Measurements from ENCODE around the gene PRKD1. TPM values are rescaled to one million over a fixed set of nuclear protein-coding genes. Genes with fewer than 3 reads are reported as not detected.
A peak's percentile ranks its signal among the peaks of the same experiment; 100 is the strongest.

The PRKD1 gene
- total RNA-seq, 1 experiment from 2014 or later, result not detected

- H2AFZ ChIP-seq (ENCODE audit: low read length), result no peak overlapping the region
- H3K36me3 ChIP-seq (ENCODE audit: insufficient read depth, low read length), result no peaks in the 10 kb centered on the region
- peaks cover 34% of the 10 kb centered on the region for H3K9me3 ChIP-seq (ENCODE audit: low read length)
- H3K4me1 ChIP-seq (ENCODE audit: low read length), result no peaks in the 10 kb centered on the region
- no peak overlapping the region; the same call in 1 of the 2 replicates for H3K4me3 ChIP-seq (ENCODE audit: low read length)
- H3K27ac ChIP-seq (ENCODE audit: low read length), result no peak overlapping the region
- H3K79me2 ChIP-seq (ENCODE audit: low read length), result no peaks in the 10 kb centered on the region
- no peak overlapping the region for H3K4me2 ChIP-seq (ENCODE audit: low read depth, low read length, poor library complexity, severe bottlenecking)
- no peak for DNase-seq
- no peaks in the 10 kb centered on the region for H4K20me1 ChIP-seq (ENCODE audit: insufficient read depth, low read depth, low read length)
- no peaks in the 10 kb centered on the region for H3K9me2 ChIP-seq (replicated peaks; ENCODE audit: insufficient read depth, low read length)
- no peak overlapping the region for H3K9ac ChIP-seq (ENCODE audit: low read length)
- H3K27me3 ChIP-seq (ENCODE audit: low read length), result no peaks in the 10 kb centered on the region
These were observed 346.9 kb downstream of the PRKD1 start for GRCh38 chr14:29580763-29581162.

GRCh38 chr14:29579838-29580237 is 347.8 kb downstream of the PRKD1 start:
- Histone ChIP-seq H4K20me1 (ENCODE audit: insufficient read depth, low read depth, low read length) (no peaks in the 10 kb centered on the region), H3K27ac (ENCODE audit: low read length) (no peak overlapping the region), H3K9me2 (replicated peaks; ENCODE audit: insufficient read depth, low read length) (no peaks in the 10 kb centered on the region), H3K9me3 (ENCODE audit: low read length) (peaks cover 41% of the 10 kb centered on the region), H2AFZ (ENCODE audit: low read length) (no peak overlapping the region), H3K9ac (ENCODE audit: low read length) (no peak overlapping the region), H3K4me1 (ENCODE audit: low read length) (no peaks in the 10 kb centered on the region), H3K27me3 (ENCODE audit: low read length) (no peaks in the 10 kb centered on the region), H3K79me2 (ENCODE audit: low read length) (no peaks in the 10 kb centered on the region), H3K4me2 (ENCODE audit: low read depth, low read length, poor library complexity, severe bottlenecking) (no peak overlapping the region), H3K36me3 (ENCODE audit: insufficient read depth, low read length) (no peaks in the 10 kb centered on the region), H3K4me3 (ENCODE audit: low read length) (no peak overlapping the region)
- no peak for DNase-seq

GRCh38 chr14:29576927-29577326 is 350.7 kb downstream of the PRKD1 start:
- Histone ChIP-seq H3K79me2 (ENCODE audit: low read length) (no peaks in the 10 kb centered on the region), H3K9ac (ENCODE audit: low read length) (no peak overlapping the region), H4K20me1 (ENCODE audit: insufficient read depth, low read depth, low read length) (no peaks in the 10 kb centered on the region), H3K4me1 (ENCODE audit: low read length) (no peaks in the 10 kb centered on the region), H3K36me3 (ENCODE audit: insufficient read depth, low read length) (no peaks in the 10 kb centered on the region), H3K4me3 (ENCODE audit: low read length) (no peak overlapping the region), H2AFZ (ENCODE audit: low read length) (no peak overlapping the region), H3K9me2 (replicated peaks; ENCODE audit: insufficient read depth, low read length) (no peaks in the 10 kb centered on the region), H3K27me3 (ENCODE audit: low read length) (no peaks in the 10 kb centered on the region), H3K9me3 (ENCODE audit: low read length) (peaks cover 62% of the 10 kb centered on the region), H3K27ac (ENCODE audit: low read length) (no peak overlapping the region), H3K4me2 (ENCODE audit: low read depth, low read length, poor library complexity, severe bottlenecking) (no peak overlapping the region)
- DNase-seq, result no peak

- Histone ChIP-seq H3K9me2 (replicated peaks; ENCODE audit: insufficient read depth, low read length) (no peaks in the 10 kb centered on the region), H3K4me1 (ENCODE audit: low read length) (no peaks in the 10 kb centered on the region), H3K9ac (ENCODE audit: low read length) (no peak overlapping the region), H3K27me3 (ENCODE audit: low read length) (no peaks in the 10 kb centered on the region), H3K4me3 (ENCODE audit: low read length) (no peak overlapping the region), H3K79me2 (ENCODE audit: low read length) (no peaks in the 10 kb centered on the region), H3K9me3 (ENCODE audit: low read length) (peaks cover 77% of the 10 kb centered on the region), H3K36me3 (ENCODE audit: insufficient read depth, low read length) (no peaks in the 10 kb centered on the region), H3K4me2 (ENCODE audit: low read depth, low read length, poor library complexity, severe bottlenecking) (no peak overlapping the region), H2AFZ (ENCODE audit: low read length) (no peak overlapping the region), H3K27ac (ENCODE audit: low read length) (no peak overlapping the region), H4K20me1 (ENCODE audit: insufficient read depth, low read depth, low read length) (no peaks in the 10 kb centered on the region)
- no peak for DNase-seq
These were observed 358.5 kb downstream of the PRKD1 start for GRCh38 chr14:29569194-29569593.

- no peaks in the 10 kb centered on the region for H3K79me2 ChIP-seq (ENCODE audit: low read length)
- no peak overlapping the region for H3K27ac ChIP-seq (ENCODE audit: low read length)
These were observed 361.5 kb downstream of the PRKD1 start for GRCh38 chr14:29566194-29566593.

GRCh38 chr14:29558516-29558915 is 369.1 kb downstream of the PRKD1 start:
- no peak overlapping the region for H3K4me2 ChIP-seq (ENCODE audit: low read depth, low read length, poor library complexity, severe bottlenecking)
- no peaks in the 10 kb centered on the region for H3K79me2 ChIP-seq (ENCODE audit: low read length)
- no peak overlapping the region; the same call in 1 of the 2 replicates for H3K4me3 ChIP-seq (ENCODE audit: low read length)
- no peaks in the 10 kb centered on the region for H3K4me1 ChIP-seq (ENCODE audit: low read length)
- no peaks in the 10 kb centered on the region for H4K20me1 ChIP-seq (ENCODE audit: insufficient read depth, low read depth, low read length)
- H3K9me3 ChIP-seq (ENCODE audit: low read length), result peaks cover 52% of the 10 kb centered on the region
- no peak overlapping the region for H2AFZ ChIP-seq (ENCODE audit: low read length)
- no peaks in the 10 kb centered on the region; the same call in 1 of the 2 replicates for H3K27me3 ChIP-seq (ENCODE audit: low read length)
- no peaks in the 10 kb centered on the region for H3K9me2 ChIP-seq (replicated peaks; ENCODE audit: insufficient read depth, low read length)
- no peak for DNase-seq
- no peaks in the 10 kb centered on the region for H3K36me3 ChIP-seq (ENCODE audit: insufficient read depth, low read length)
- H3K9ac ChIP-seq (ENCODE audit: low read length), result no peak overlapping the region
- no peak overlapping the region for H3K27ac ChIP-seq (ENCODE audit: low read length)

More at GRCh38 chr14:29566194-29566593, 361.5 kb downstream of the PRKD1 start:
- H3K4me1 ChIP-seq (ENCODE audit: low read length), result no peaks in the 10 kb centered on the region
- no peaks in the 10 kb centered on the region; the same call in 1 of the 2 replicates for H3K27me3 ChIP-seq (ENCODE audit: low read length)
- H3K4me3 ChIP-seq (ENCODE audit: low read length), result no peak overlapping the region
- DNase-seq, result no peak
- H3K9ac ChIP-seq (ENCODE audit: low read length), result no peak overlapping the region
- H3K9me3 ChIP-seq (ENCODE audit: low read length), result peaks cover 76% of the 10 kb centered on the region
- no peaks in the 10 kb centered on the region for H4K20me1 ChIP-seq (ENCODE audit: insufficient read depth, low read depth, low read length)
- no peaks in the 10 kb centered on the region for H3K36me3 ChIP-seq (ENCODE audit: insufficient read depth, low read length)
- no peak overlapping the region for H3K4me2 ChIP-seq (ENCODE audit: low read depth, low read length, poor library complexity, severe bottlenecking)
- H2AFZ ChIP-seq (ENCODE audit: low read length), result no peak overlapping the region
- no peaks in the 10 kb centered on the region for H3K9me2 ChIP-seq (replicated peaks; ENCODE audit: insufficient read depth, low read length)

- Histone ChIP-seq H3K79me2 (ENCODE audit: low read length) (no peaks in the 10 kb centered on the region), H3K9me3 (ENCODE audit: low read length) (peaks cover 18% of the 10 kb centered on the region), H3K36me3 (ENCODE audit: insufficient read depth, low read length) (no peaks in the 10 kb centered on the region), H2AFZ (ENCODE audit: low read length) (no peak overlapping the region), H3K4me1 (ENCODE audit: low read length) (no peaks in the 10 kb centered on the region), H3K9ac (ENCODE audit: low read length) (no peak overlapping the region), H3K9me2 (replicated peaks; ENCODE audit: insufficient read depth, low read length) (no peaks in the 10 kb centered on the region), H3K4me2 (ENCODE audit: low read depth, low read length, poor library complexity, severe bottlenecking) (no peak overlapping the region), H3K27me3 (ENCODE audit: low read length) (no peaks in the 10 kb centered on the region), H3K27ac (ENCODE audit: low read length) (no peak overlapping the region), H3K4me3 (ENCODE audit: low read length) (no peak overlapping the region), H4K20me1 (ENCODE audit: insufficient read depth, low read depth, low read length) (no peaks in the 10 kb centered on the region)
- no peak for DNase-seq
These were observed 373.3 kb downstream of the PRKD1 start for GRCh38 chr14:29554335-29554734.

- no peak overlapping the region for H3K27ac ChIP-seq (ENCODE audit: low read length)
- no peak overlapping the region for H3K4me3 ChIP-seq (ENCODE audit: low read length)
- no peaks in the 10 kb centered on the region for H3K4me1 ChIP-seq (ENCODE audit: low read length)
- H3K4me2 ChIP-seq (ENCODE audit: low read depth, low read length, poor library complexity, severe bottlenecking), result no peak overlapping the region
- H3K79me2 ChIP-seq (ENCODE audit: low read length), result no peaks in the 10 kb centered on the region
- H3K27me3 ChIP-seq (ENCODE audit: low read length), result no peaks in the 10 kb centered on the region
- no peak overlapping the region for H3K9ac ChIP-seq (ENCODE audit: low read length)
- H4K20me1 ChIP-seq (ENCODE audit: insufficient read depth, low read depth, low read length), result no peaks in the 10 kb centered on the region
- H2AFZ ChIP-seq (ENCODE audit: low read length), result no peak overlapping the region
- H3K9me2 ChIP-seq (replicated peaks; ENCODE audit: insufficient read depth, low read length), result no peaks in the 10 kb centered on the region
- peaks cover 10% of the 10 kb centered on the region for H3K9me3 ChIP-seq (ENCODE audit: low read length)
- H3K36me3 ChIP-seq (ENCODE audit: insufficient read depth, low read length), result no peaks in the 10 kb centered on the region
- DNase-seq, result no peak
These were observed 374.2 kb downstream of the PRKD1 start for GRCh38 chr14:29553427-29553826.

GRCh38 chr14:29548948-29549370 is 378.7 kb downstream of the PRKD1 start:
- H3K9me2 ChIP-seq (replicated peaks; ENCODE audit: insufficient read depth, low read length), result no peaks in the 10 kb centered on the region
- no peak overlapping the region for H2AFZ ChIP-seq (ENCODE audit: low read length)
- no peaks in the 10 kb centered on the region for H4K20me1 ChIP-seq (ENCODE audit: insufficient read depth, low read depth, low read length)
- no peak overlapping the region for H3K4me3 ChIP-seq (ENCODE audit: low read length)
- H3K27ac ChIP-seq (ENCODE audit: low read length), result no peak overlapping the region
- no peak overlapping the region for H3K4me2 ChIP-seq (ENCODE audit: low read depth, low read length, poor library complexity, severe bottlenecking)
- H3K36me3 ChIP-seq (ENCODE audit: insufficient read depth, low read length), result no peaks in the 10 kb centered on the region
- peak; percentile 77 for DNase-seq
- H3K9me3 ChIP-seq (ENCODE audit: low read length), result no peaks in the 10 kb centered on the region
- H3K79me2 ChIP-seq (ENCODE audit: low read length), result no peaks in the 10 kb centered on the region
- no peak overlapping the region for H3K9ac ChIP-seq (ENCODE audit: low read length)
- H3K4me1 ChIP-seq (ENCODE audit: low read length), result no peaks in the 10 kb centered on the region
- H3K27me3 ChIP-seq (ENCODE audit: low read length), result no peaks in the 10 kb centered on the region
